ENCODE measurements around the gene PRM1.

The PRM1 gene

DNA sequence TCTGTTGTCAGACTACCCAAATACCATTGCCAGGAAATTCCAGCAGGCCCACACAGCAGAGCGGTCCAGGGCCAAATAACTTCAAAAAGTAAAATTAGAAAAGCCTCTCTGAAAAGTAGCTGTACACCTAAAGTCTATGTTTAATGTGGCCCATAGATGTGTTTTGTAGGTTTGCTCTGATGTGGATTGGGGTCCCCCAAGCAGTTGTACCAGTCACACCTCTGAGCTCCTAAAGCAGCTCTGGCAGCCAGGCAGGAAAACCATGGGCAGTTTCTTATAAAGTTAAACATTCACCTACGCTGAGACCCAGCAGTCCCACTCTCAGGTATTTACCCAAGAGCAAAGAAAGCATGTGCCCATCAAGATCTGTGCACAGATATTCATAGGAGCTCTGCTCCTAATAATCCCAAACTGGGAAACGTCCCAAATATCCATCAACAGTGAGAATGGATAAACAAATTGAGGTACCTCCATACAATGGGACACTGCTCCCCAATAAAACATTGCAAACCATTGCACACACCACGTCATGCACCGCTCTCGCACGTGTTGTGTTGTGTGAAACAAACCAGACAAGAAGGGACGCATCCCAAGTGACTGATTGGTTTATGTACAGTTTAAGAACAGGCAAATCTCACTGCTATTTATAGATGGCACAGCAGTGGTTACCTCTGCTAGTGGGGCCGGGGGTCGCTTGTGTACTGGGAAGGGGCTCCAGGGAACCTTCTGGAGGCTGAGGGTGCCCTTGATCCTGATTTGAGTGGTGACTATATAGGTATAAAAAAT, 15.8 kb upstream of the PRM1 start:
- DNase-seq = no peak

DNA sequence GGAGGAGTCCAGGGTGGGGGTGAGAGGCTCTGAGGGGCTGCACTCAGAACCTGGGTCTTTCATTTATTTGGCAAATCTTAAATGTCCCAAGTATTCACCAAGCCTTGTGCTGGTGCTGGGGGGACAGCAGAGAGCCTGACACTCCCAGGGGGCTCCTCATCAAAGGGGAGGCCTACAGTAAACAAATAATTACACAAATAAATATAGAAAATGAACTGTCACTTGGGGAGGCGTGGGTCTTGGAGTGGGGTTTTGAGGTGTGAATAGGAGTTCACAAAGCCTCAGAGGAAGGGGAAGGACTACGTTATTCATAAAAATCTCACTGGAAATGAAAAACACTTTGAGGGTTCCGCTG, 15.2 kb upstream of the PRM1 start:
- DNase-seq = no peak

DNA sequence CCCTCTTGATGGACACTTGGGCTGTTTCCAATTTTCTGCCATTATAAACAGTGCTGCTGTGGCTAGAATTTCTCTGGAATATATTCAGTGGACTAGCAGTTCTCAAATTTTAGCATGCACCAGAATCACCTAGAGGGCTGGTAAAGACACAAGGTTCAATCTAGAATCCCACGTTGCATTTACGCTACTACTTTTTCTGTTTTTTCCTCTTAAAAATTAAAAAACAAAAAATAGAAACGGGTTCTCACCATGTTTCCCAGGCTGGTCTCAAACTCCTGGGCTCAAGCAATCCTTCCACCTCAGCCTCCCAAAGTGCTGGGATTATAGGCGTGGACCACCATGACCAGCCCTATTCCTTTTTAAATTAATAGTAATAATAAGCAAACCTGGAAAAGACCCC, 14.5 kb upstream of the PRM1 start:
- no peak for DNase-seq

DNA sequence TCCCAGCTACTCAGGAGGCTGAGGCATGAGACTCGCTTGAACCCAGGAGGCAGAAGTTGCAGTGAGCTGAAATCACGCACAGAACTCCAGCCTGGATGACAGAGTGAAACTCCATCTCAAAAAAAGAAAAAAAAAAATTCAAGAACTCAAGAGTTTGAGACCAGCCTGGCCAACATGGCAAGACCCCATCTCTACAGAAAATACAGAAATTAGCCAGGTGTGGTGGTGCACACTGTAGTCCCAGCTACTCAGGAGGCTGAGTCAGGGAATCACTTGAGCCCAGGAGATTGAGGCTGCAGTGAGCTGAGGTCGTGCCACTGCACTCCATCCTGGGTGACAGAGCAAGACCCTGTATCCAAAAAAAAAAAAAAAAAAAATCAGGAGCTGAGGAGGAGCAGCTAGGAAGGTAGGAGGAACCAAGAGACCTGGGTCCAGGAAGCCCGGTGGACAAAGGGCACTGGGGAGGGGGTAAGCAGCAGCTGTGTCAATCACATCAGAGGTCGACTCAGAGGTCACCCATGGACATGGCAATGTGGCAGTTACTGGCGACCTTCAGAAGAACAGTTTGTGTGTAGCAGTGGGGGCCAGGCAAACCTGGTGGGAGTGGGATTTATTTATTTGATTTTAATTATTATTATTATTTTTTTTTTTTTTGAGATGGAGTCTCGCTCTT, 11.1 kb upstream of the PRM1 start:
- DNase-seq = no peak

DNA sequence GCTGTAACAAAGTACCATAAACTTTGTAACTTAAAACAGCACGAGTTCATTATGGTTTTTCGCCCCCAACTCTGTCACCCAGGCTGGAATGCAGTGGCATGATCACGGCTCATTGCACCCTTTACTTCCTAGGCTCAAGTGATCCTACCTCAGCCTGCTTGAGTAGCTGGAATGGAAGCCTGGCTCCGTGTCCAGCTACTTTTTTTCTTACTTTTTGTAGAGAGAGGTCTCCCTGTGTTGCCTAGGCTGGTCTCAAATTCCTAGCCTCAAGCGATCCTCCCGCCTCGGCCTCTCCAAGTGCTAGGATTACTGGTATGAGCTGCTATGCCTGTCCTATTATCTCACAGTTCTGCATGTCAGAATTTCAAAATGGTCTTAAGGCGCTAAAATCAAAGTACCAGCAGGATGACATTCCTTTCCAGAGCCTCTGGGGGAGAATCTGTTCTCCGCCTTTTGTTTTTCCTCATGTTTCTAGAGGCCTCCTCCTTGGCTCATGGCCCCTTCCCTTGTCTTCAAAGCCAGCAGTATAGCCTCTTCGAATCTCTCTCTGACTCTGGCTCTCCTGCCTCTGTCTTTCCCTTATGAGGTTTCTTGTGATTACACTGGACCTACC, 10.1 kb upstream of the PRM1 start:
- no peak for DNase-seq

DNA sequence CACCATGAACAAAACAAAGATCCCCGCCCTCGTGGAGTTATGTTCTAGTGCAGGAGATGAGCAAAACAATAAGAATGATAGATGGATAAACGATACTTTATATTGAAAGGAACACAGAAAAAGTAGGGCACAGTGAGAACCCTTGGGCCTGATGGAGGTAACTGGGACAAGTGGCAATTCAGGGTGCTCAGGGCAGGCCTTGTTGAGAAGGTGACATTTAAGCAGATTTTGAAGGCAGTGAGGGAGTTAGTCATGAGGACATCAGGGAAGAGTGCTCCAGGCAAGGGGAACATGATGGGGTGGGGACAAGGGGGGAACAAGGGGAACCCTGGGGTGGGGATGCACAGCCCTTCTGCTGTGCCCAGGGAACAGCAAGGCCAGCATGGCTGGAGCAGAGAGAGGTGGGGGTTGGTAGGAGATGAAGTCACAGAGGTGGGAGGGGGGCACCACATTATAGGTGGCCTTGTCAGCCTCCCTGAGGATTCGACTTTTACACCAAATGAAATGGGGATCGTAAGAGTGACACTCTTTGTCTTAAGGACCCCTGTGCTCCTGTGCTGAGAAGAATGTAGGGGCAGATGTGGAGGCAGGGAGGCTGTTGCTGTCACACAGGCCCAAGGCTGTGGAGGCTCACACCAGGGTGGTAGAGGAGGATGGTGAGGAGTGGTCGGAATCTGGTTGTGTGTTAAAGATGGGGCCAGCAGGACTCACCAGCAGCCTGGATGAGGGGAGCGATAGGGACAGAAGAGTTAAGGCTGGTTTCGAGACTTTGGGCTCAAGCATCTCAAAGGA, 9.2 kb upstream of the PRM1 start:
- DNase-seq = no peak

DNA sequence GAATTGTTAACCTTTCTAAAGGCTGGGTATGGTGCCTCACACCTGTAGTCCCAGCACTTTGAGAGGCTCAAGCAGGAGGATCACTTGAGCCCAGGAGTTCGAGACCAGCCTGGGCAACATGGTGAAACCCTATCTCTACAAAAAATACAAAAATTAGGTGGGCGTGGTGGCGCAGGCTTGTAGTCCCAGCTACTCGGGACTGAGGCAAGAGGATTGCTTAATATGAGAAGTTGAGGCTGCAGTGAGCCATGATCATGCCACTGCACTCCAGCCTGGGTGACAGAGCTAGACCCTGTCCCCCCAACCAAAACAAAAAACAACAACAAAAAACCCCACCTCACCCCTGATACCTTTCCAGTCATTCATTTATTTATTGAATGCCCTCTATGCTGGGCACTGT, 8.6 kb upstream of the PRM1 start:
- peak; percentile 37 for DNase-seq

DNA sequence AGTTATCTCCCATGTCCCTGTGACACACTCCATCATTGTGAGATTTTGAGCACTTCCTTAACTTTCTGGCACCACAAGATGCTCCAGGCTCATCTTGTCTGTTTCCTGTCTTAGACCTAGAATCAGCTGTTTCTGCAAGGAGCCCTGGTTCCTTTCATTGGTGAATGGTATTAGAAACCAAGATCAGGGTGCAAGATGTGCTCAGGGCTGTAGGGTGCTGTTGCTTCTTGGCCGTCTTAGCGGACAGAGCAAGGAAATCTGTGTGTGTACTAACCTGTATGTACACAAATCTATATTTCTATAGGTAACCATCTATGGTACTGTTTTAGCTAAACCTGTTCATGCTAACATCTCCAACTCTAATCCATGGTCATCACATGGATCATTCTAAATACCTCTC, 8.1 kb upstream of the PRM1 start:
- no peak for DNase-seq

DNA sequence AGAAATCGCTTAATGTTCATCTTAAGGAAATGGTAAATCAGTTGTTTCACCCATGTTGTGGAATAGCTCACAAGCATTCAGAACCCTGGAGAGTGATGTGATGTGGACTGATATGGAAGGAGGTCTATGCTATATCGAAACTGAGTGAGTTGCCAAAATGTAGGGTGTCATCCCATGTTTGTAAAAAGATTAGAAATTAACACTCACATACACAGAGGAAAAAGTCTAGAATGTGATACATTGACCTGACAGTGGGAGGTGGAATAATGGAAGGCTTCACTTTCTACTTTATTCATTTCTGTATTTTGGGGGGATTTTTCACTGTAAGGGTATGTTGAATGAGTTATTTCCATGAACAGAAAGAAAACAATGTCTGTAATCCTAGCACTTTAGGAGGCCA, 4.7 kb upstream of the PRM1 start:
- DNase-seq = no peak

DNA sequence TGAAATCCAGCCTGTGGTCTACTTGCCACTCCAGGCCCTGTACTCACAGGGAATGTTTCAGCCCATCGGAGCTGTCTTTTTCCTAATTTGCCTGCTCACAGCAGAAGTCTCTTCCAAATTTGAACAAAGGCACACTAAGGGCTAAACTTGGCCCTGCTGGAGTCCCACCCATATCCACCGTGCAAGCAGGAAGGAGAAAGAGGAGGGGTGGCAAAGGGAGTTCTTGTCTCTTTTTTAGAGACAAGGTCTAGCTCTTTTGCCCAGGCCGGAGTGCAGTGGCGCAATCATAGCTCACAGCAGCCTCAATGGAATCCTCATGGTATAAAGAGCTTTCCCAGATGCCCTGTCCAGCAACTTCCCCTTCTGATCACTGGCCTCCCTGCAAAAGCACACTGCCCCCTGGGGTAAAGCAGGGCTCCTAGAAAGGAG, 2.7 kb upstream of the PRM1 start:
- DNase-seq = peak; percentile 52

DNA sequence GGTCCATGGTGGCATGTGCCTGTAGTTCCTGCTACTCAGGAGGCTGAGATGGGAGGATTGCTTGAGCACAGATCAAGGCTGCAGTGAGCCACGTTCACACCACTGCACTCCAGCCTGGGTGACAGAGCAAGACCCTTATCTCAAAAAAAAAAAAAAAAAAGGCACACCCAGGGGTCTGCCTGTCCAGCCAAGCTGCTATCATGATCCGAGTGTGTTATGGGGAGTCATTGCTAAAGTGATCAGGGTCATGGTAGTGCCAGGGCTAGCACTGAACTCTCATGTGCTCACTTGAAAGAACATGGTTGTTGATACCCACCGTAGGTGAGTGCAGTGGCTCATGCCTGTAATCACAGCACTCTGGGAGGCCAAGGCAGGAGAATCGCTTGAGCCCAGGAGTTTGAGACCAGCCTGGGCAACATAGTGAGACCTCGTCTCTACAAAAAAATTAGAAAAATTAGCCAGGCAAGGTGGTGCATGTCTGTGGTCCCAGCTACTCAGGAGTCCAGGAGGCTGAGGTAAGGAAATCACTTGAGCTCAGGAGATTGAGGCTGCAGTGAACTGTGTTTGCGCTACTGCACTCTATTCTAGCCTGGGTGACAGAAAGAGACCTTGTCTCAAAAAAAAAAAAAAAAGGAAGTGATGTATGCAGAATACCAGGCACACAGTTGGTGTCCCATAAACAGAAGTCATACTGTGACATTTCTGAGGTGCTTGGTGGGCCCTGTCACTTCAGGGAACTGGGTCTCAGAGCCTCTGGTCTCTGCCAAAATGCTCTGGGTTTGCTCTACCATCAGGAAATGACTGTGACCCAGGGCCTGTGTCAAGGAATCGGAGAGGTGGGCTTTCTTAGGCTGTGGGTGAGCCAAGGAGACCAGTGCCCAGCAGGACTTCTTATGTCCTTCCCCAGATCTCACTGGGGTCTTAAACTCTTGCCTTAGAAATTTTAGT, 2.2 kb downstream of the PRM1 start:
- no peak for DNase-seq

DNA sequence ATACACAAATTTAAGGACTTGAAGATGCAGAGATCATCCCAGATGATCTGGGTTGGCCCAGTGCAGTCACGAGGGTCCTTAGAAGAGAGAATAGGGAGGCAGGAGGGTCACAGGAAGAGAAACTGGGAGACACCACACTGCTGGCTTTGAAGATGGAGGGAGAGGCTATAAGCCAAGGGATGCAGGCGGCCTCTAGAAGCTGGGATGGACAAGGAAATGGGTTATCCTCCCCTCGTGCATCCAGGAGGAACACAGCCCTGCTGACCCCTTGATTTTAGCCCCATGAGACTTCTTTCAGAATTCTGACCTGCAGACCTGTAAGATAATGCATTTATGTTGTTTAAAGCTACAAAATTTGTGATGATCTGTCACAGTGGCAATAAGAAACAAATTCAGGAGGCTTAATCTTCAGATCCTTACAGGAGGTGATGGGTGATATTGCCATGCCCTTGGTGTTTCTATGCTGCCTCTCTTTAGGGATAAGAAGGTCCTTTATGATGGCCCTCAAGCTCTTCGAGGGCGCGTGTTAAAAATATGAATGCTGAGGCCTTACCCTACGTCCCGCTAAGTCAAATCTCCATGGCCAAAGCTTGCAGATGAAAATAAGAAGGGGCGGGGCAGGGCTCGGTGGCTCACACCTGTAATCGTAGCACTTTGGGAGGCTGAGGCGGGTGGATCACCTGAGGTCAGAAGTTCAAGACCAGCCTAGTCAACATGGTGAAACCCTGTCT, 3.4 kb downstream of the PRM1 start:
- no peak for DNase-seq

DNA sequence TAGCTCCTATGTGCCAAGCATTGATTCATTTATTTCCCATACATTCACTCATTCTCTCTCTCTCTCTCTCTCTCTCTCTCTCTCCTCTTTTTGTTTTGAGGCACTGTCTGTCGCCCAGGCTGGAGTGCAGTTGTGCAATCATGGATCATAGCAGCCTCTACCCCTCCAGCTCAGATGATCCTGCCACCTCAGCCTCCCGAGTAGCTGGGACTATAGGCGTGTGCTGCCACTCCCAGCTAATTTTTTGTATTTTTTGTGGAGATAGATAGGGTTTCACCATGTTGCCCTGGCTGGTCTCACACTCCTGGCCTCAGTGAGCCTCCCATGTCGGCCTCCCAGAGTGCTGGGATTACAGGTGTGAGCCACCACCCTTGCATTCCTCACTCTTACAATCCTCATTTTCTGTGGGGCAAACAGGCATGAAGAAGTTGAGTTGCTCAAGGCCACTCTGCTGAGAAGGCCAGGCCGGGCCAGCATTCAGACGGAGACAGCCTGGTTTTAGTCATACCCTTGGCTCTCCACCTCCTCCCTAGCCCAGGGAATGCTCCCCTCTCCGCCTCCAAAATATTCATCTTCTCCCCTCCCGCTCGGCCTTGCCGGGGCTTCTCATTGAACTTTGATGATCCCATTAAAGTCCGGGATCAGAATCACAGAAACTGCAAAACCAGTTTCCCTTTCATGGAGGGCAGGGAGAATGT, 4.1 kb downstream of the PRM1 start:
- DNase-seq = no peak

DNA sequence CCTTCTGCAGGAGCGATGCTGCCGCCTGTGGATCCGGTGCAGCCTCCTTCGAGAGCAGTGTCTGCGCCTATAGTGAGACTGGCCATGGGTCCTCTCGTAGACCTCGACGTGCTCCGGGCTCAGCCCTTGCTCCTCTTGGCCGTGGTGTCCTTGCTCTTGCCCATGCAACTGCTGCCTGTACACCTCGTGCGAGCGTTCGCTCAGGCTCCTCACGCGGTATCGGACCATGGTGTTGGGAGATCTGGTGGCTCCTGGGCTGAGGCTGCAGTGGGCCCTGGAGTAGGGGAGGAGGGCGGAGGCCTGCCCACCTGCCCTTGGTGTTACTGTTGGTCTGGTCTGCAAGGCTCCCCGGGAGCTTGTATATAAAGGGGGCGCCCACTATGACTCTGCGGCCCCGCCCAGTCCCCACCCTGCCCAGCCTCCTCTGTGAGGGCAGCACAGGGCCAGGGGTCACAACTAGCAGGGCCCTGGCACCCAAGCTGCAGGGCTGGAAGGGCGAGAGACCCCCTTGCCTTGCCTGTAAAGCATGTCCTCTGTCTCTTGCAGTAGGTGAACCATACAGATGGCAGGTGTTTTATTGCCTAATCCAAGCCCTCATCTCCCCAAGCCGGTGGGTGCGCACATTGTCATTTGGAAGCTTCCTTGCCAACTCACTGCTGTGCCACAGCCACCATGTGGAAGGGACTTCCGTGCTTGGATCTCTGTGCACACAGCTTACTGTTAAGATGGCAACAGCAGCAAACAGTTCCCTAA, 4.8 kb downstream of the PRM1 start, which contains the start of gene PRM2:
Gene PRM2, minus strand, starts transcription at position 338 of the 753 bp plus-strand sequence. Its CDS starts 110 bp downstream, at position 228.
- no peak for DNase-seq

DNA sequence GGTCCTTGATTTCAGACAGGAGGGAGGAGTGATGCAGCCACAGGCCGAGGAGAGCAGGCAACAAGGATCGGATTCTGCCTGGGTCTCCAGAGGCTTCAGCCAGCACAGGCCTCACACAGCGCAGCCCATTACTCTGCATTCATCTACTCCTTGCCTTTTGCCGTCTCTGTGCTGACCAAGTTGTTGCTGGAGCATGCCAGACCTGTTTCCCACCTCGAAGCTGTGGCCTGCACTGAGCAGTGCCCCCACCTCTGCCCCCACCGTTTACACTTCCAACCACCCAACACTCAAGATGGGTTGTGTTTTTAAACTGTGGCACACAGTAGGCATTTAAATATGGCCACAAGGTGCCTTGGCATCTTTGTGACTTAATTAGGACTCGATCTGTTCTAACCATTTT, 6.2 kb downstream of the PRM1 start:
- no peak for DNase-seq

DNA sequence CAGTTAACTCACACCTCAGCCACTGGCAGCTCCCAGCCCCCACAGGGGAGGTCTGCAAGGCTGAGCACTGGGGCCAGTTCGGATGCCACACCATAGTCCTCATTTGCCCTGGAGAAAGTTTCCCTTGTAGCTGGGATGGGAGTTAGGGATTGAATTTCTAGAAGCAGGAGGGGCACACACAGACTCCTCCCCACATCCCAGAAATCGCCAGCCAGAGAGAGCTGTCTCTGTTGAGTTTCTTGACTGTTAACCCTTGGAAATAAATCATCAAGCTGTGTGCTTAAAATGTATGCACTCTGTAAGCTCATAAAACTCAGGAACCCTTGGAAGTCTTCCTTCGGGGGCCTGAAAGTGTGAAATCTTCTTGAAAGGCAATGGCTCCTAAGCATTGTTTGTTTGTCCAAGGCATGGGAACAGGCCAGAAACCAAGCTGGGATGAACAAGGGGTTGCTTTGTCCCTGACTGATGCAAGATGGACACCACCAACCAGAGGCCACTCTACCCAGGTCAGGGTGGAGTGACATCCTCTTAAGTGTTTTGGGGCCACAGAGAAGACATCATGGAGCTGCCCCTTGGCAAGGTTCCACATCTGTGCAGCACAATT, 7.3 kb downstream of the PRM1 start:
- no peak for DNase-seq

DNA sequence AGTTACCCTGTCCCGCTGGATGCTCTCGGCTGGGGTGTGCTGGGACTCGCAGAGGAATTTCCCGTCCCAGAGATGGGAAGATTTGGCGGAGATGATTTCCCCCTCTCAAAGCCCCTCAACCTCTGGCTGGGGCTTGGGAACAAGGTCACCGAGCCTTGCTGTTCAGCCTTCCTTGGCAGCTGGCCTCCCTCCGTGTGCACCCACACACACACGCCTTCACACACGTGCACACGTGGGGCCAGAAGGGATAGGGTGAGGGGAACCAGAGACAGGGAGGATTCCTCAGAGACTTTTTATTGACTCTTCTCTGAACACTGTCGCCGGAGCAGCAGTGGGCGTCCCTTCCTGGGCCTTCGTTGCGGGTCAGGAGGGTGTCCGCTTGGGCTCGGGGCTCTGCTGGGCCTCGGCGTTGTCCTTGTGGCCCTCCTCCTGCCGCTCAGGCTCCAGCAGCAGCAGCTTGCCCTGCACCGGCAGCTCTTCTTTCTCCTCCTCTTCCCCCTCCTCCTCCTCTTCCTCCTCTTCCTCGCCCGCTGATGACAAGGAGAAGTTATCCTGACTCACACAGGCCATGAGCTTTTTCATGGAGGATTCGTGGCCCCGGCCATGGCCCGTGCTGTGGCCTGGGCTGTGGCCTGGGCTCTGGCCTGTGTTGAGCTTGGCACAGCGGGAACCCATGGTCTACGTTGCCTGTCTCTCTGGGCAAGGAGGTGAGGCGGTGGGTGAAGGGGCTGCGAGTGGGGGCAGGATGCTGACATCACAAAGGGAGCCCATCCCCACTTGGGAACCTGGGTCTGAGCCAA, 8.0 kb downstream of the PRM1 start, which contains the start of gene PRM3:
Gene PRM3, minus strand, starts transcription at position 709 of the 800 bp plus-strand sequence. Its CDS starts 34 bp downstream, at position 675.
- DNase-seq = no peak

DNA sequence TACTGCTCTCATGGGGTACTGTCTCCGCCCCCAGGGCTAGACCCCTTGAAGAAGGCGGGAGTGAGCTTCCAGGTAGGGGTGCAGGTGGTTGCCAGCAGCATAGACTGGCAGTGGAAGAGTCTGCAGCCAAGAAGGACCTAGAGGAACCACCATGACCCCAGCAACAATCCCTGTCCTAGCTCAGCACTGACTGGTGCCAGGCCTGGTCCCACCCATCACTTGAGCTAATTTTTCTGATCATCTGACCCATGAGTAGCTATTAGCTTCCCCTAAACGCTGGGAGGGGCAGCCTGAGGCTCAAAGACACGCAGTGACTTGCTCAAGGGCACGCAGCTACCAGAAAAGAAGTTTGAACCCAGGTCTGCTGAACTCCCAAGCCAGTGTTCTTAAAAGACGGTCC, 8.6 kb downstream of the PRM1 start:
- DNase-seq = no peak

DNA sequence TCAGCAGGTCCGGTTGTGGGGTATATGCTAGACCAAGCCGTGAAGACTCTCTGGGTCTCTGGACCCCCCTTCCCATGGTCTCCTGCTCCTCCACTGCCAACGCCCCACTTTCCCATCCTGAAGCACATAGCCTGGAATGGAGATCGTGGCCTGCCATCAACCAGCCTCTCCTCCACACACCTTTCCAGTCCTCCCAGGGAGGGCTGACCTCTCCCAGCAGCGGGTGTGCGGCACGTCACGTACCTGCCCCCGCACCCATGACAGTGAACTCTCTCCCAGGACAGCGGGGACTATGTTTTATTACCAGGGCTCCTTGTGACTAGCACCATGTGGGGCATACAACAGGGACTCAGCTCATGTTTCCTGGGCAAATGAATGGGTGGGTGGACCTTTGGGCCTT, 9.5 kb downstream of the PRM1 start:
- DNase-seq = no peak

Measured in suppressor macrophage treated with lipopolysaccharide for 4 hours (primary cell).